ENCODE results near the gene FZD10.

FZD10 gene

GRCh38 chr12:130181211-130181610 is 18.9 kb downstream of the FZD10 start:
- no peak for DNase-seq (ENCODE audit: low read depth)

- no peak for DNase-seq (ENCODE audit: low read depth)
These were observed 21.5 kb downstream of the FZD10 start for GRCh38 chr12:130183585-130184370.

DNA sequence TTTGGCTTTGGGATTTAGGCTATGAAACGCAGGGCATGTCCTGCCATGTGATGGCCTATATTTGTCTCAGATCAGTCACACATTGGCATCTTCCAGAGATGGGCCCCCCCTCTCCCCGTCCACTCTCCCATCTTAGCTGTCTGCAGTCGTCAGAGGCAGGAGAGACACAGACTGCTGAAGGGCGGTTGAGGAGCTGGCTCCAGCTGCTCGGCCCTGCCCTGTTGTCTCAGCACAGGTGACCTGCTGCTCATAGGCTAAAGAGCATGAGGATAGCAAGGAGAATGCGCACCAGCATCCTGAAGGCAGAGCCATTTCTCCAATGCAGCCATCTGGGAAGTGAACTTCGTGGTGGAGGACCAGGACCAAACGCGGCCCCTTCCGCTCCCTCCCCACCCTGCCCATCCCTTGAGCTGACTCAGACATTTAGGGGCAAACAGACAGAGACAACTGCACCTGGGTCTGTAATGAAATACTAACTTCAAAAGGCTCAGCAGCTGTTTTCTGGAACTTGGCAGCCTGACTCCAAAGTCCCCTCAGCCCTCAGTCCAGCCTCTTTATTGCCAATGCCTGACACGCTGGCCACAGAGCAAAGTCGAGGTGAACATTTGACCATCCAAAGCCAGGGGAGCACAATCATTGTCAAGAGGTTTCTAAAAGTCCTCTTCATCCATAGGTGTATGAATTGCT is 22.3 kb downstream of the FZD10 start:
- no peak for DNase-seq (ENCODE audit: low read depth)

GRCh38 chr12:130185455-130186391 is 23.5 kb downstream of the FZD10 start:
- DNase-seq (ENCODE audit: low read depth), result no peak

- DNase-seq (ENCODE audit: low read depth), result no peak
These were observed 24.5 kb downstream of the FZD10 start for GRCh38 chr12:130186651-130187268.

- no peak for DNase-seq (ENCODE audit: low read depth)
These were observed 30.5 kb downstream of the FZD10 start for GRCh38 chr12:130192642-130193345.

- DNase-seq (ENCODE audit: low read depth), result no peak
These were observed 31.9 kb downstream of the FZD10 start for GRCh38 chr12:130194154-130194553.

DNA sequence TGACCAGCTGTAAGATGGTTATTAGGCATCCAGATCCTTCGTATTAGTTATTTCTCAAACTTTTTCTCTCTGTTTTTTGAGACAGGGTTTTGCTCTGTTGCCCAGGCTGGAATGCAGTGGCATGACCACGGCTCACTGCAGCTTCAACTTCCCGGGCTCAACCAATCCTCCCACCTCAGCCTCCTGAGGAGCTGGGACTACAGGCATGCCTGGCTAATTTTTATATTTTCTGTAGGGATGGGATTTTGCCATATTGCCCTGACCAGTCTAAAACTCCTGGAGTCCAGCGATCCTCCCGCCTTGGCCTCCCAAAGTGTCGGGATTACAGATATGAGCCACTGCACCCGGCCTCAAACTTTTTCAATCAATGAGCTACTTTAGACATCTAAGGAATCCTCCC is 33.1 kb downstream of the FZD10 start:
- DNase-seq (ENCODE audit: low read depth), result no peak

DNA sequence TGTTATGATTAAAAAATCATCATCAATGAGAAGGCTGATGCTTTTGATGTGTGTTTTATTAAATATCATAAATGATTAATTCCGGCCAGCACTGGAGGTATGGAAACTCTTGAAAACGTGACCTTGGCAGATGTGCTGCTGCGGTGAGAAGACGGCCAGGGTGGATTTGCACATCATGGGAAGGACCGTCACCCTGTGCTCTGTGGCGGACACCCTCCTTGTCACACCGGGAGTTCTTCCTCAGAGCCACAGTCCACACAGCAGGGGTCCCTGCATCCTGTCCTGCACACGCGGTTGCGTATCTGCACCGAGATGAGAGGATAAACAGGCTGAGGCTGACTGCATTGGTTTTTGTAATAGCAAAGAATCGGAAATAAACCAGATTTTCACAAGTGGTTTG is 33.5 kb downstream of the FZD10 start:
- no peak for DNase-seq (ENCODE audit: low read depth)

- DNase-seq (ENCODE audit: low read depth), result no peak
These were observed 34.6 kb downstream of the FZD10 start for GRCh38 chr12:130196827-130197226.

- no peak for DNase-seq (ENCODE audit: low read depth)
These were observed 35.9 kb downstream of the FZD10 start for GRCh38 chr12:130198026-130198662.

DNA sequence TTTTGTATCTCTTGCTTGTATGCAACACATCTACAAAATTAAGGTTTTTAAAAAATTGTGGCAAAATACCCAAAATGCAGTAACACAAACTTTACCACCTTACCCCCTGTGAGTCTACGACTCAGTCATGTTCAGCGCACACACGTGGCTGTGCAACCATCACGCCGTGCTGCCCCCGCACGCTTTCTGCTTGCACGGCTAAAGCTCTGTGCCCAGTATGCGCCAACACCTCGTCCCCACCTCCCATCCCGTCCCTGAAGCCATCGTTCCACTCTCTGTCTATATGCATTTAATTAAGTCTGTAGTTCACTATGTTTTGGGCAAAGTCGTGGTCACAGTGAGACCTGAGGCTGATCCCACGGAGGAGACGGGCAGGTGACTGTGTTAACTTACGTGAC is 36.4 kb downstream of the FZD10 start:
- DNase-seq (ENCODE audit: low read depth), result no peak

GRCh38 chr12:130199581-130200390 is 37.5 kb downstream of the FZD10 start:
- no peak for DNase-seq (ENCODE audit: low read depth)

- DNase-seq (ENCODE audit: low read depth), result no peak
These were observed 38.2 kb downstream of the FZD10 start for GRCh38 chr12:130200445-130200844.

DNA sequence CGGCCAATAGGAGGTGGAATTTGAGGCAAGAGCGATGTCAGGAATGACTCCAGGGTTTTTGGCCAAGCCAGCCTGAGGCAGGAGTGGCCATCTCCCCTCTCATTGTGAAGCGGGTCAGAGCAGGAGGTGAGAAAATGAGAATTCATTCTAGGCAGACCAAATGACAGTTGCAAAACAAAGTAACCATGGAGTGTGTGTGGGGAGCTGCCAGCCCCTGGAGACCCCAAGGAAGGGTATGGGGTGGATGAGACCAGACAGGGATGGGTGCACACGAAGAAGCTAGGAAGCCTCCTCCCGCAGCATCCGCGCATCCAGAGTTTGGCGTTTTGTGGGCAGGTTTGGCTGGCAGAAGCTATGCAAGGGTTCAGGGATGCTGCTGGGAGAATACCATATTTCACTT is 38.8 kb downstream of the FZD10 start:
- DNase-seq (ENCODE audit: low read depth), result no peak

DNA sequence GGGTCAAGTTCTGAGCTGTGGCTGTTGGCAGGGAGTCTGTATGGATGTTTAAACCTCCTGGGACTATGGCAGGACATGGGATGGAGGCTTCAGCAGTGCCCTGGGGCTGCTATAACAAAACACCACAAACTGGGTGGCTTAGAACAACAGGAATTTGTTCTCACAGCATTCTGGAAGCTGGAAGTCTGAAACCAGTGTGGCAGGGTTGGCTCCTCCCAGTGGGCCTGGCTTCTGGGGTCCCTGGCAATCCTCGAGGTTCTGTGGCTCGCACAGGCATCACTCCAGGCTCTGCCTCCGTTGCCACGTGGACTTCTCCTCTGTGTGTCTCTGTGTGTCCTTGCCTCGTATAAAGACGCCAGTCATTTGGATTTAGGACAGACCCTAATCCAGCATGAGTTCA is 39.9 kb downstream of the FZD10 start:
- DNase-seq (ENCODE audit: low read depth), result no peak

DNA sequence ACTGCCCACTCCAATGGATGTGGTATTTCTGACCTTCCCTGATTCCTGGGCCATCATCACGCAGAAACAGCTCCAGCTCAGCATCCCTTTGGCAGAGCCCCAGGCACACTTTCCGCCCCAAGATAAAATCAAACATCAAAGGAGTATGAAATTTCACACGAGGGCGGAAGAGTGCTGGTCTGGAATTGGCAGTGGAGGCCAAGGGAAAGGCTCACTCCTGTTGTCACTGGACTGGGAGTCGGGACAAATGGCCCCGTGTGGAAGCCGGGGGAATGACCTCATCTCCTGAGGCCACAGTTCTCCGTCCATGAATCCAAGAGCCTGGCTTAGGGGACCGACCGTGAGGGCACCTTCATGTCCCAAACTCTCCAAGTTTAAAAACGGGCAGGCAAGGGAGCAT is 40.9 kb downstream of the FZD10 start:
- DNase-seq (ENCODE audit: low read depth), result no peak

GRCh38 chr12:130204541-130204953 is 42.3 kb downstream of the FZD10 start:
- no peak for DNase-seq (ENCODE audit: low read depth)

DNA sequence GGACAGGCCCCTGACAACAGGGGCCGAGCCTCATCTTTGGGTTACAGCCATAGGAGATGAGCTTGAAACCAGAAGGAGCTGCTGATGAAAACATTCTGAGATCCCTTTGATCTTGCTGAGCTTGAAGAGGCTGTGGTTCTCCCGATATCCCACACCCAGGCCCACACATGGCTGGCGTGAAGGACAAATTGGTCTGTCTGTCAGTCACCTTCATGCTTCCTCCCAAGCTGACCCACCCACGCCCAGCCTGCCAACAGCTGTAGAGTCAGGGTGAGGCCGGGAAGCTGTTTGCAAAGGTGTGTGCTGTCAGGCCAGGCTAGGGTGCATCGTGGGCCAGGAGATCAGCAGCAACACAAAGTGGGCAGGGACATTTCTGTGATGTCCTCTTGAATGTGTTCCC is 43.2 kb downstream of the FZD10 start:
- DNase-seq (ENCODE audit: low read depth), result no peak

DNA sequence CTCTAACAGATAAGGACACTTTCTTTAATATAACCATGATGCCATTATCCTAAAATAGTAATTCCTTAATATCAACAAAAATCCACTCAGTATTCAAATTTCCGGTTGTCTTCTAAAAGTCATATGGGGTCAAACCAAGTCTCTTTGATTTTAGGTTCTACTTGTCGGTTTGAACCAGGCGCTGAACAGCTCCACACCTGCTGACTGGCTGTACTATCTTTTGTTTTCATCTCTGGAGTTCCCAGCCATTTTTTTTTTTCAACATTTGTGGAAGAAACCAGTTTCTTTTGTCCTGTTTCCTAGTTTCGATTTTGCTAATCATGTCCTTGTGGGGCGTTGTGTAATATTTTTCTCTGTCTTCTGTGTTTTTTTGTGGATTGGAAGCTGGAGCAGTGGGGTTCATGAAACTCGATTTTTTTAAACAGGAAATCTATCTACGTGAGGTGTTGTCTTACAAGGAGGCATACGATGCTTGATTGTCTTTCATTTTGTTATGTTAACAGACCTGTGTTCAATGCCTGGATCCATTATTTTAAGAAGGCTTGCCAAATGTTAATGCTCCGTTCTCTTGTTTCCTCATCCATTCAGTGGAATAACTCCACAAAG is 50.2 kb downstream of the FZD10 start:
- DNase-seq (ENCODE audit: low read depth), result no peak
